Liver (tissue), 9 donors: Measurements from ENCODE around the gene SUGCT. TPM values are rescaled to one million over a fixed set of nuclear protein-coding genes. Genes with fewer than 3 reads are reported as not detected.
A peak's percentile ranks its signal among the peaks of the same experiment; 100 is the strongest.

Experiments used
- DNase-seq: peaks from one replicate; pipeline ENCODE4 v3.0.0-alpha.2; 2017; ENCODE audit warnings: low spot score
- H3K27ac ChIP-seq, 2 donors: one replicate each; pipeline ENCODE4 v1.7.0; 2013; ENCODE audit warnings: inconsistent platforms in 2 of 2, low read length in 2 of 2, control low read depth in 1 of 2, low read depth in 1 of 2, mild to moderate bottlenecking in 1 of 2
- H3K27me3 ChIP-seq, 4 donors: one replicate each; pipeline versions ENCODE4 v1.6.1 to v1.7.0; 2013; ENCODE audit warnings: low read length in 3 of 4, inconsistent platforms in 1 of 4, mild to moderate bottlenecking in 1 of 4, moderate library complexity in 1 of 4; ENCODE audit not compliant: control insufficient read depth in 4 of 4, insufficient read depth in 4 of 4
- H3K36me3 ChIP-seq, 4 donors: one replicate each; pipeline versions ENCODE4 v1.6.1 to v1.7.0; 2013; ENCODE audit warnings: low read length in 3 of 4, mild to moderate bottlenecking in 3 of 4, low read depth in 1 of 4, moderate library complexity in 1 of 4; ENCODE audit not compliant: control insufficient read depth in 4 of 4, insufficient read depth in 3 of 4
- H3K4me1 ChIP-seq, 4 donors: one replicate each; pipeline versions ENCODE4 v1.6.1 to v1.7.0; 2013; ENCODE audit warnings: low read length in 3 of 4, mild to moderate bottlenecking in 3 of 4, moderate library complexity in 1 of 4; ENCODE audit not compliant: control insufficient read depth in 4 of 4, insufficient read depth in 4 of 4
- H3K4me3 ChIP-seq, 3 donors: one replicate each; pipeline versions ENCODE4 v1.6.1 to v1.7.0; 2013; ENCODE audit warnings: low read length in 3 of 3, control low read depth in 1 of 3, low read depth in 1 of 3, mild to moderate bottlenecking in 1 of 3
- H3K9ac ChIP-seq, 2 donors: one replicate each; pipeline ENCODE4 v1.7.0; 2013; ENCODE audit warnings: low read length in 2 of 2, mild to moderate bottlenecking in 2 of 2, moderate library complexity in 2 of 2, control low read depth in 1 of 2, low read depth in 1 of 2
- H3K9me3 ChIP-seq, 4 donors: one replicate each; pipeline versions ENCODE4 v1.6.1 to v1.7.0; 2013; ENCODE audit warnings: low read length in 3 of 4; ENCODE audit not compliant: control insufficient read depth in 4 of 4
- CTCF ChIP-seq: fragments of 150-350 bp; IDR thresholded peaks from 2 replicates; pipeline ENCODE4 v1.5.1; 2017; ENCODE audit warnings: improper control_type of control experiment, low read depth, low read length; ENCODE audit not compliant: missing input control
- EGR1 ChIP-seq, 2 donors: IDR thresholded peaks; 2 replicates each; pipeline ENCODE4 v1.6.1; 2016 to 2018; ENCODE audit warnings: antibody characterized with exemption in 2 of 2, low read depth in 2 of 2
- FOXA1 ChIP-seq: IDR thresholded peaks from 2 replicates; pipeline ENCODE4 v1.6.1; 2016; ENCODE audit warnings: antibody characterized with exemption
- FOXA2 ChIP-seq: IDR thresholded peaks from 2 replicates; pipeline ENCODE4 v1.6.1; 2016; ENCODE audit warnings: antibody characterized with exemption
- GABPA ChIP-seq, 2 donors: IDR thresholded peaks in 1 of 2; conservative IDR thresholded peaks in 1 of 2; 2 replicates each; pipeline ENCODE4 v1.6.1; 2016; ENCODE audit warnings: antibody characterized with exemption in 2 of 2, mild to moderate bottlenecking in 1 of 2, moderate library complexity in 1 of 2
- HNF4A ChIP-seq, 2 donors: conservative IDR thresholded peaks; 2 replicates each; pipeline ENCODE4 v1.6.1; 2016; ENCODE audit warnings: antibody characterized with exemption in 2 of 2, mild to moderate bottlenecking in 2 of 2
- HNF4G ChIP-seq: IDR thresholded peaks from 2 replicates; pipeline ENCODE4 v1.6.1; 2016; ENCODE audit warnings: antibody characterized with exemption
- JUND ChIP-seq, 2 donors: IDR thresholded peaks; 2 replicates each; pipeline ENCODE4 v1.6.1; 2016; ENCODE audit warnings: antibody characterized with exemption in 2 of 2
- NR2F2 ChIP-seq: IDR thresholded peaks from 2 replicates; pipeline ENCODE4 v1.6.1; 2016; ENCODE audit warnings: antibody characterized with exemption
- RAD21 ChIP-seq, 2 donors: IDR thresholded peaks; 2 replicates each; pipeline ENCODE4 v1.6.1; 2016; ENCODE audit warnings: antibody characterized with exemption in 2 of 2, mild to moderate bottlenecking in 2 of 2
- RXRA ChIP-seq, 2 donors: IDR thresholded peaks; 2 replicates each; pipeline ENCODE4 v1.6.1; 2017 to 2018; ENCODE audit warnings: antibody characterized with exemption in 2 of 2, mild to moderate bottlenecking in 1 of 2
- SP1 ChIP-seq: IDR thresholded peaks from 2 replicates; pipeline ENCODE4 v1.6.1; 2018; ENCODE audit warnings: antibody characterized with exemption, mild to moderate bottlenecking
- TAF1 ChIP-seq: conservative IDR thresholded peaks from 2 replicates; pipeline ENCODE4 v1.6.1; 2016; ENCODE audit warnings: antibody characterized with exemption, mild to moderate bottlenecking
- YY1 ChIP-seq: IDR thresholded peaks from 2 replicates; pipeline ENCODE4 v1.6.1; 2016; ENCODE audit warnings: antibody characterized with exemption, mild to moderate bottlenecking
- ZBTB33 ChIP-seq: IDR thresholded peaks from 2 replicates; pipeline ENCODE4 v1.6.1; 2016; ENCODE audit warnings: antibody characterized with exemption
- WGBS: extraction: QIAGEN DNeasy Blood & Tissue Kit; methylation state at CpG from one replicate; pipeline ENCODE4 v1.1.7; 2013; 5-methylcytosine and 5-hydroxymethylcytosine counted together
- polyA plus RNA-seq, 2 donors: library from polyadenylated mRNA; stranded (reverse) in 1 of 2; unstranded in 1 of 2; fragments of 200-250 nt in 1 of 2; fragments of >200 nt in 1 of 2; fragmentation: Nextera tagmentation in 1 of 2; extraction: Ambion mirVana in 1 of 2; gene quantifications; one replicate each; pipeline versions ENCODE4 v1.2.1 to v1.2.3, GENCODE V29; 2013 to 2015
- total RNA-seq, 2 donors: library from RNA; depleted of rRNA; stranded (reverse); fragments of >200 nt; gene quantifications; one replicate each; pipeline ENCODE4 v1.2.3, GENCODE V29; 2014
- TF ChIP-seq, protein P1 (sequence below): IDR thresholded peaks from 2 replicates; pipeline ENCODE4 v1.6.1; 2016; ENCODE audit warnings: antibody characterized with exemption
- TF ChIP-seq, protein P2 (sequence below): IDR thresholded peaks from 2 replicates; pipeline ENCODE4 v1.6.1; 2016; ENCODE audit warnings: antibody characterized with exemption, mild to moderate bottlenecking
- TF ChIP-seq, protein P3 (sequence below): IDR thresholded peaks from 2 replicates; pipeline ENCODE4 v1.6.1; 2016; ENCODE audit warnings: antibody characterized with exemption
- donor health status: healthy.
- donor health status: healthy.
- donor health status: healthy.
- donor health status: healthy.
- donor health status: healthy.

The SUGCT gene
- total and polyA plus RNA-seq, 4 donors, result 6.2 to 11.9 (median 9.9) TPM

DNA sequence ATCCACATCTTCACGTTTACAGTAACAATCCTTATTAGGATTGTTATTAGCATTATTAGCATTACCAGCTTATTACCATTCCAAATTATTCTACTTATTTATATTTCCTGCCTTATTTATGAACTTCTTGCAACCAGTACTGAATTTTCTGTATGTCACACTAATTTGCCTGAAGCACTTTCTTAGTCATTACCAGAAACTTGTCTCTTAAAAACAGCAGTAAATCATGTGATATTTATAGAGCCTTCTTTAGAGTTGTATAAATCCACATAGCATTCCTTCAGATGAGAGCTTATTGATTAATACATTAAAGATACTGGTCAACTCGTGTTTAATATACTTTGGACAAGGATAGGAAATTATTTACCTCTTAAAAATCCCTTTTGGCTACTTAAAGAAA lies 618.6 kb downstream of the SUGCT start:
- no peak overlapping the region for H3K4me3 ChIP-seq
- 84% methylated on average over 2 of the region's 2 CpGs for WGBS
- H3K27ac ChIP-seq, result no peak overlapping the region
- H3K4me1 ChIP-seq, result peaks cover 3 to 32% (median 27%) of the 10 kb centered on the region in 4 donors
- DNase-seq, result no peak
- H3K9me3 ChIP-seq, result no peaks in the 10 kb centered on the region
- H3K9ac ChIP-seq, result no peak overlapping the region
- H3K36me3 ChIP-seq, result no peaks in the 10 kb centered on the region
- H3K27me3 ChIP-seq, result no peaks in the 10 kb centered on the region
- TF ChIP-seq CTCF, result no peak
- no peak for TF ChIP-seq TAF1
- TF ChIP-seq HNF4G, result no peak
- no peak for TF ChIP-seq SP1
- TF ChIP-seq JUND (IDR thresholded peaks at IDR 0.05), result no peak
- no peak for TF ChIP-seq NR2F2
- no peak for TF ChIP-seq YY1
- no peak for TF ChIP-seq ZBTB33
- TF ChIP-seq HNF4A (conservative IDR thresholded peaks at IDR 0.05), result no peak
- no peak for TF ChIP-seq RAD21 (IDR thresholded peaks at IDR 0.05)

DNA sequence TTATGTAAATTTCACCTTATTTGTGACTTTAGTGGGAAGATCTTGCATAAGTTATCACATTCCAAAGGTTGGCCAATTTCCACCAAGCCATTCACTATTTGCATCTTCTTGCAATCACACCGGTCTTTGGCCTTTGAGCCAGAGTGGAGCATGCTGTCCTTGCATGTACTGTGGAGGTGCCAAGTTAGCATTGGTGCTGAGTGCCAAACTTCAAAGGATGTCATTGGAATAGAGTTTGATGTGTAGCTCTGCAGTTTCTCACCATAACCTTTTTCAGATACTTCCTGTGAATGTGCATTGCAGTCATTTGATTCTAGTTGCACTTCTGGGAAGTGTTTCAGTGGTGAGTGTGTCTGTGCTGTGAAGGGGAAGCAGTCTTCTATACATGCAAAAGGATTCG lies 620.6 kb downstream of the SUGCT start:
- no peak overlapping the region for H3K9ac ChIP-seq
- H3K9me3 ChIP-seq, result no peaks in the 10 kb centered on the region
- TF ChIP-seq, protein P1, sequence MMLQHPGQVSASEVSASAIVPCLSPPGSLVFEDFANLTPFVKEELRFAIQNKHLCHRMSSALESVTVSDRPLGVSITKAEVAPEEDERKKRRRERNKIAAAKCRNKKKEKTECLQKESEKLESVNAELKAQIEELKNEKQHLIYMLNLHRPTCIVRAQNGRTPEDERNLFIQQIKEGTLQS, result peak; percentile 86
- TF ChIP-seq FOXA1, result peak; percentile 83
- peak; percentile 86 to 95 for TF ChIP-seq JUND (IDR thresholded peaks at IDR 0.05)
- peak; percentile 88 to 96 for TF ChIP-seq RXRA (IDR thresholded peaks at IDR 0.05)
- TF ChIP-seq GABPA (IDR thresholded peaks at IDR 0.05 in 1 of 2, conservative IDR thresholded peaks at IDR 0.05 in 1 of 2), result peak in 1 of 2 donors; percentile 65
- no peak for TF ChIP-seq CTCF
- TF ChIP-seq ZBTB33, result peak; percentile 92
- TF ChIP-seq RAD21 (IDR thresholded peaks at IDR 0.05), result peak; percentile 55 to 59
- peak; percentile 99 for TF ChIP-seq HNF4A (conservative IDR thresholded peaks at IDR 0.05)
- TF ChIP-seq, protein P2, sequence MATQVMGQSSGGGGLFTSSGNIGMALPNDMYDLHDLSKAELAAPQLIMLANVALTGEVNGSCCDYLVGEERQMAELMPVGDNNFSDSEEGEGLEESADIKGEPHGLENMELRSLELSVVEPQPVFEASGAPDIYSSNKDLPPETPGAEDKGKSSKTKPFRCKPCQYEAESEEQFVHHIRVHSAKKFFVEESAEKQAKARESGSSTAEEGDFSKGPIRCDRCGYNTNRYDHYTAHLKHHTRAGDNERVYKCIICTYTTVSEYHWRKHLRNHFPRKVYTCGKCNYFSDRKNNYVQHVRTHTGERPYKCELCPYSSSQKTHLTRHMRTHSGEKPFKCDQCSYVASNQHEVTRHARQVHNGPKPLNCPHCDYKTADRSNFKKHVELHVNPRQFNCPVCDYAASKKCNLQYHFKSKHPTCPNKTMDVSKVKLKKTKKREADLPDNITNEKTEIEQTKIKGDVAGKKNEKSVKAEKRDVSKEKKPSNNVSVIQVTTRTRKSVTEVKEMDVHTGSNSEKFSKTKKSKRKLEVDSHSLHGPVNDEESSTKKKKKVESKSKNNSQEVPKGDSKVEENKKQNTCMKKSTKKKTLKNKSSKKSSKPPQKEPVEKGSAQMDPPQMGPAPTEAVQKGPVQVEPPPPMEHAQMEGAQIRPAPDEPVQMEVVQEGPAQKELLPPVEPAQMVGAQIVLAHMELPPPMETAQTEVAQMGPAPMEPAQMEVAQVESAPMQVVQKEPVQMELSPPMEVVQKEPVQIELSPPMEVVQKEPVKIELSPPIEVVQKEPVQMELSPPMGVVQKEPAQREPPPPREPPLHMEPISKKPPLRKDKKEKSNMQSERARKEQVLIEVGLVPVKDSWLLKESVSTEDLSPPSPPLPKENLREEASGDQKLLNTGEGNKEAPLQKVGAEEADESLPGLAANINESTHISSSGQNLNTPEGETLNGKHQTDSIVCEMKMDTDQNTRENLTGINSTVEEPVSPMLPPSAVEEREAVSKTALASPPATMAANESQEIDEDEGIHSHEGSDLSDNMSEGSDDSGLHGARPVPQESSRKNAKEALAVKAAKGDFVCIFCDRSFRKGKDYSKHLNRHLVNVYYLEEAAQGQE, result peak; percentile 58
- peak; percentile 82 for TF ChIP-seq YY1
- TF ChIP-seq NR2F2, result no peak
- peak; percentile 95 for TF ChIP-seq HNF4G
- peak; percentile 86 for TF ChIP-seq FOXA2
- TF ChIP-seq TAF1, result no peak
- peak in 1 of 2 donors; percentile 65 for TF ChIP-seq EGR1 (IDR thresholded peaks at IDR 0.05; ENCODE audit: low read depth in 2 of 2)
- TF ChIP-seq SP1, result peak; percentile 80
- TF ChIP-seq, protein P3, sequence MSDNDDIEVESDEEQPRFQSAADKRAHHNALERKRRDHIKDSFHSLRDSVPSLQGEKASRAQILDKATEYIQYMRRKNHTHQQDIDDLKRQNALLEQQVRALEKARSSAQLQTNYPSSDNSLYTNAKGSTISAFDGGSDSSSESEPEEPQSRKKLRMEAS, result peak; percentile 89
- peaks cover 6 to 45% (median 44%) of the 10 kb centered on the region in 4 donors for H3K4me1 ChIP-seq
- no peaks in the 10 kb centered on the region for H3K36me3 ChIP-seq
- H3K27ac ChIP-seq, result peak overlapping the region; percentile 0 to 15
- no peak overlapping the region for H3K4me3 ChIP-seq
- no peaks in the 10 kb centered on the region for H3K27me3 ChIP-seq
- DNase-seq, result no peak
- WGBS, result 36% methylated on average over 2 of the region's 2 CpGs
